Lower leg skin (tissue), 3 donors: ENCODE data around the gene OPTC.

Experiments
- CTCF ChIP-seq, 3 donors: fragments of 450-650 bp; IDR thresholded peaks; one replicate each; pipeline ENCODE4 v1.5.1; 2016; ENCODE audit warnings: antibody characterized with exemption in 3 of 3, mild to moderate bottlenecking in 3 of 3, moderate library complexity in 2 of 3
- POLR2A ChIP-seq, 2 donors: fragments of 450-650 bp; IDR thresholded peaks; one replicate each; pipeline ENCODE4 v1.6.1; 2016 to 2017; ENCODE audit warnings: antibody characterized with exemption in 2 of 2, mild to moderate bottlenecking in 1 of 2, moderate library complexity in 1 of 2

- TF ChIP-seq CTCF (IDR thresholded peaks at IDR 0.05): no peak
- no peak for TF ChIP-seq POLR2A (IDR thresholded peaks at IDR 0.05)
Observed at GRCh38 chr1:203480084-203480483, 13.9 kb upstream of the OPTC start.
